Glomerular visceral epithelial cell (primary cell): ENCODE results near the gene NMS.

Source experiments
- DNase-seq: peaks from one replicate; pipeline ENCODE4 v3.0.0-alpha.2; 2016; ENCODE audit errors: extremely low spot score

The NMS gene

GRCh38 chr2:100485396-100485795, 15.1 kb downstream of the NMS start:
- DNase-seq, result no peak

GRCh38 chr2:100494712-100495111, 24.4 kb downstream of the NMS start:
- DNase-seq, result no peak

GRCh38 chr2:100502782-100503181, 32.5 kb downstream of the NMS start:
- DNase-seq, result no peak

- DNase-seq, result no peak
Observed at GRCh38 chr2:100504542-100504941, 34.3 kb downstream of the NMS start.

- no peak for DNase-seq
Observed at GRCh38 chr2:100509066-100509465, 38.8 kb downstream of the NMS start.

GRCh38 chr2:100513650-100514049, 43.4 kb downstream of the NMS start:
- no peak for DNase-seq

- no peak for DNase-seq
Observed at GRCh38 chr2:100517556-100517955, 47.3 kb downstream of the NMS start.

GRCh38 chr2:100518801-100519200, 48.5 kb downstream of the NMS start:
- DNase-seq, result no peak

GRCh38 chr2:100520224-100520623, 49.9 kb downstream of the NMS start:
- no peak for DNase-seq

GRCh38 chr2:100522430-100522829, 52.1 kb downstream of the NMS start:
- no peak for DNase-seq

GRCh38 chr2:100524331-100524730, 54.0 kb downstream of the NMS start:
- no peak for DNase-seq

- DNase-seq, result no peak
Observed at GRCh38 chr2:100526868-100527267, 56.6 kb downstream of the NMS start.

- no peak for DNase-seq
Observed at GRCh38 chr2:100527440-100528015, 57.2 kb downstream of the NMS start.

GRCh38 chr2:100529176-100529575, 58.9 kb downstream of the NMS start:
- no peak for DNase-seq

- no peak for DNase-seq
Observed at GRCh38 chr2:100529900-100530299, 59.6 kb downstream of the NMS start.
